IPS DF 4.7 (cell line): Measurements from ENCODE around the gene KIAA0586.
"Not testable (repeated sequence)": the region's sequence is repeated elsewhere in the genome, so short reads cannot be mapped to it uniquely, and the experiment has no call there.

Source experiments
- DNase-seq: peaks from one replicate; pipeline ENCODE4 v3.0.0-alpha.2; 2013; ENCODE audit warnings: low spot score; ENCODE audit errors: extremely low read depth

Gene KIAA0586

GRCh38 chr14:58463147-58463546, 35.6 kb downstream of the KIAA0586 start:
- no peak for DNase-seq

GRCh38 chr14:58464652-58465051, 37.1 kb downstream of the KIAA0586 start:
- no peak for DNase-seq

- DNase-seq = no peak
Observed at GRCh38 chr14:58465421-58465820, 37.9 kb downstream of the KIAA0586 start.

GRCh38 chr14:58466459-58466858, 38.9 kb downstream of the KIAA0586 start:
- DNase-seq = no peak

GRCh38 chr14:58467575-58467974, 40.1 kb downstream of the KIAA0586 start:
- DNase-seq = no peak

GRCh38 chr14:58469309-58469708, 41.8 kb downstream of the KIAA0586 start:
- no peak for DNase-seq

- no peak for DNase-seq
Observed at GRCh38 chr14:58476320-58476719, 48.8 kb downstream of the KIAA0586 start.

GRCh38 chr14:58477653-58478052, 50.1 kb downstream of the KIAA0586 start:
- DNase-seq = no peak

GRCh38 chr14:58478329-58478728, 50.8 kb downstream of the KIAA0586 start:
- DNase-seq = not testable (repeated sequence)

- no peak for DNase-seq
Observed at GRCh38 chr14:58479975-58480374, 52.5 kb downstream of the KIAA0586 start.

- DNase-seq = no peak
Observed at GRCh38 chr14:58484176-58484575, 56.7 kb downstream of the KIAA0586 start.

GRCh38 chr14:58488550-58488949, 61.0 kb downstream of the KIAA0586 start:
- no peak for DNase-seq

GRCh38 chr14:58491593-58491992, 64.1 kb downstream of the KIAA0586 start:
- no peak for DNase-seq

GRCh38 chr14:58492044-58492443, 64.5 kb downstream of the KIAA0586 start:
- DNase-seq = no peak

- peak; percentile 30 for DNase-seq
Observed at GRCh38 chr14:58501214-58501816, 73.8 kb downstream of the KIAA0586 start.

GRCh38 chr14:58513272-58513671, 85.8 kb downstream of the KIAA0586 start:
- no peak for DNase-seq

GRCh38 chr14:58517592-58517991, 90.1 kb downstream of the KIAA0586 start:
- no peak for DNase-seq

- not testable (repeated sequence) for DNase-seq
Observed at GRCh38 chr14:58525691-58526090, 98.2 kb downstream of the KIAA0586 start.

GRCh38 chr14:58533446-58533845, 105.9 kb downstream of the KIAA0586 start:
- DNase-seq = no peak

GRCh38 chr14:58535044-58535443, 107.5 kb downstream of the KIAA0586 start:
- DNase-seq = no peak

GRCh38 chr14:58537004-58537403, 109.5 kb downstream of the KIAA0586 start:
- DNase-seq = no peak

- no peak for DNase-seq
Observed at GRCh38 chr14:58540749-58541632, 113.5 kb downstream of the KIAA0586 start.

- no peak for DNase-seq
Observed at GRCh38 chr14:58541633-58542022, 114.1 kb downstream of the KIAA0586 start.
